H9 (cell line): Measurements from ENCODE around the gene FYCO1. TPM values are rescaled to one million over a fixed set of nuclear protein-coding genes. Genes with fewer than 3 reads are reported as not detected.
A peak's percentile ranks its signal among the peaks of the same experiment; 100 is the strongest.

ENCODE experiments used
- DNase-seq: peaks from one replicate; pipeline ENCODE4 v3.0.0-alpha.2; 2017
- H2AFZ ChIP-seq: one replicate; pipeline ENCODE4 v1.6.1; 2013; ENCODE audit warnings: mild to moderate bottlenecking, low read length, control low read depth, moderate library complexity
- H2AK5ac ChIP-seq: 2 replicates; pipeline ENCODE4 v1.6.1; 2013; ENCODE audit warnings: low read length, control low read depth, mixed read lengths; ENCODE audit not compliant: insufficient read length
- H2BK120ac ChIP-seq: one replicate; pipeline ENCODE4 v1.6.1; 2013; ENCODE audit warnings: low read depth, mild to moderate bottlenecking, low read length, control low read depth, inconsistent platforms; ENCODE audit not compliant: poor library complexity, severe bottlenecking
- H2BK12ac ChIP-seq: 2 replicates; pipeline ENCODE4 v1.6.1; 2013; ENCODE audit warnings: low read length, control low read depth, mixed read lengths, low read depth; ENCODE audit not compliant: insufficient read length
- H2BK15ac ChIP-seq: 2 replicates; pipeline ENCODE4 v1.6.1; 2013; ENCODE audit warnings: low read depth, low read length, control low read depth
- H2BK20ac ChIP-seq: one replicate; pipeline ENCODE4 v1.6.1; 2013; ENCODE audit warnings: low read depth, mild to moderate bottlenecking, low read length, control low read depth, inconsistent platforms; ENCODE audit not compliant: poor library complexity, severe bottlenecking
- H2BK5ac ChIP-seq: 2 replicates; pipeline ENCODE4 v1.6.1; 2013; ENCODE audit warnings: low read length, control low read depth, mixed read lengths; ENCODE audit not compliant: insufficient read length
- H3K14ac ChIP-seq: 2 replicates; pipeline ENCODE4 v1.6.1; 2013; ENCODE audit warnings: low read length, control low read depth; ENCODE audit not compliant: insufficient read depth
- H3K18ac ChIP-seq: 2 replicates; pipeline ENCODE4 v1.6.1; 2013; ENCODE audit warnings: low read depth, mild to moderate bottlenecking, mixed read lengths, low read length, control low read depth; ENCODE audit not compliant: insufficient read length
- H3K23ac ChIP-seq: 2 replicates; pipeline ENCODE4 v1.6.1; 2013; ENCODE audit warnings: low read length, control low read depth, mixed read lengths, low read depth; ENCODE audit not compliant: insufficient read length
- H3K23me2 ChIP-seq: 2 replicates; pipeline ENCODE4 v1.6.1; 2013; ENCODE audit warnings: low read depth, mild to moderate bottlenecking, mixed read lengths, low read length, control low read depth; ENCODE audit not compliant: insufficient read length, poor library complexity, severe bottlenecking
- H3K27ac ChIP-seq: 2 replicates; pipeline ENCODE4 v1.5.1; 2013; ENCODE audit warnings: low read length, control low read depth, mixed read lengths, low read depth; ENCODE audit not compliant: insufficient read length
- H3K27me3 ChIP-seq: 2 replicates; pipeline ENCODE4 v1.6.1; 2013; ENCODE audit warnings: low read length, control low read depth, inconsistent platforms; ENCODE audit not compliant: insufficient read depth
- H3K4ac ChIP-seq: 2 replicates; pipeline ENCODE4 v1.6.1; 2013; ENCODE audit warnings: low read depth, mild to moderate bottlenecking, control low read depth, inconsistent platforms, low read length, moderate library complexity
- H3K4me1 ChIP-seq: 2 replicates; pipeline ENCODE4 v1.6.1; 2013; ENCODE audit warnings: low read length, control low read depth, inconsistent platforms; ENCODE audit not compliant: insufficient read depth
- H3K4me2 ChIP-seq: 2 replicates; pipeline ENCODE4 v1.6.1; 2013; ENCODE audit warnings: low read length, control low read depth, mixed read lengths; ENCODE audit not compliant: insufficient read length, insufficient read depth
- H3K56ac ChIP-seq: 2 replicates; pipeline ENCODE4 v1.6.1; 2013; ENCODE audit warnings: low read depth, mild to moderate bottlenecking, mixed read lengths, low read length, control low read depth; ENCODE audit not compliant: insufficient read length
- H3K79me1 ChIP-seq: 2 replicates; pipeline ENCODE4 v1.6.1; 2013; ENCODE audit warnings: low read depth, mild to moderate bottlenecking, moderate library complexity, low read length, control low read depth, inconsistent platforms; ENCODE audit not compliant: insufficient read depth, poor library complexity, severe bottlenecking
- H3K79me2 ChIP-seq: 2 replicates; pipeline ENCODE4 v1.6.1; 2013; ENCODE audit warnings: low read length, control low read depth, inconsistent platforms; ENCODE audit not compliant: insufficient read depth
- H3K9ac ChIP-seq: 2 replicates; pipeline ENCODE4 v1.6.1; 2013; ENCODE audit warnings: low read length, control low read depth, mixed read lengths; ENCODE audit not compliant: insufficient read length; ENCODE audit errors: extremely low read depth
- H3K9me3 ChIP-seq: one replicate; pipeline ENCODE4 v1.6.1; 2013; ENCODE audit warnings: low read depth, low read length, inconsistent platforms; ENCODE audit not compliant: control insufficient read depth
- H3T11ph ChIP-seq: one replicate; pipeline ENCODE4 v1.6.1; 2013; ENCODE audit warnings: mild to moderate bottlenecking, low read length, control low read depth, inconsistent platforms
- H4K20me1 ChIP-seq: one replicate; pipeline ENCODE4 v1.6.1; 2013; ENCODE audit not compliant: control insufficient read depth, insufficient read length, insufficient read depth
- H4K5ac ChIP-seq: 2 replicates; pipeline ENCODE4 v1.6.1; 2013; ENCODE audit warnings: low read depth, mild to moderate bottlenecking, mixed read lengths, low read length, control low read depth; ENCODE audit not compliant: insufficient read length
- H4K8ac ChIP-seq: replicated peaks from 2 replicates; pipeline ENCODE4 v1.6.1; 2013; ENCODE audit warnings: low read length, control low read depth, mixed read lengths, low read depth; ENCODE audit not compliant: insufficient read length
- H4K91ac ChIP-seq: 2 replicates; pipeline ENCODE4 v1.6.1; 2013; ENCODE audit warnings: low read depth, mild to moderate bottlenecking, moderate library complexity, mixed read lengths, low read length, control low read depth; ENCODE audit not compliant: insufficient read length
- H3K27ac Mint-ChIP-seq, 3 experiments: 2 replicates in 2 of 3; 3 replicates in 1 of 3; pipeline ENCODE4 v1.8.0; 2020 to 2021; ENCODE audit warnings: mixed read lengths in 3 of 3, mild to moderate bottlenecking in 1 of 3, moderate library complexity in 1 of 3
- H3K27me3 Mint-ChIP-seq: 2 replicates; pipeline ENCODE4 v1.8.0; 2021; ENCODE audit warnings: low read depth, mild to moderate bottlenecking, moderate library complexity, mixed read lengths
- H3K36me3 Mint-ChIP-seq, 3 experiments: 2 replicates in 2 of 3; 3 replicates in 1 of 3; pipeline ENCODE4 v1.8.0; 2020 to 2021; ENCODE audit warnings: low read depth in 3 of 3, mixed read lengths in 3 of 3; ENCODE audit not compliant: insufficient read depth in 1 of 3
- H3K4me1 Mint-ChIP-seq, 2 experiments: 2 replicates each; pipeline ENCODE4 v1.8.0; 2020; ENCODE audit warnings: mixed read lengths in 2 of 2
- H3K4me3 Mint-ChIP-seq, 2 experiments: 2 replicates in 1 of 2; 3 replicates in 1 of 2; pipeline ENCODE4 v1.8.0; 2020 to 2021; ENCODE audit warnings: mild to moderate bottlenecking in 2 of 2, mixed read lengths in 2 of 2, moderate library complexity in 1 of 2
- H3K9me3 Mint-ChIP-seq, 2 experiments: 2 replicates in 1 of 2; 3 replicates in 1 of 2; pipeline ENCODE4 v1.8.0; 2020; ENCODE audit warnings: mild to moderate bottlenecking in 2 of 2, mixed read lengths in 2 of 2, moderate library complexity in 1 of 2
- WGBS: extraction: QIAGEN DNeasy Blood & Tissue Kit; methylation state at CpG from one replicate; pipeline ENCODE4 v1.1.7; 2013; ENCODE audit warnings: missing lambda C conversion rate, low lambda C conversion rate, mixed read lengths; ENCODE audit not compliant: insufficient read length; ENCODE audit errors: extremely low coverage; 5-methylcytosine and 5-hydroxymethylcytosine counted together
- total RNA-seq: library from RNA; stranded (reverse); gene quantifications from 2 replicates; pipeline ENCODE4 v1.2.1, GENCODE V29; 2021
- TF ChIP-seq, protein P1 (sequence below): fragments of 200-600 bp; sonication (generic); conservative IDR thresholded peaks from 3 replicates; pipeline ENCODE4 v1.8.0; 2021; ENCODE audit warnings: antibody characterized with exemption, mild to moderate bottlenecking

The FYCO1 gene
- total RNA-seq, 1 experiment from 2014 or later, result 10.4 TPM

DNA sequence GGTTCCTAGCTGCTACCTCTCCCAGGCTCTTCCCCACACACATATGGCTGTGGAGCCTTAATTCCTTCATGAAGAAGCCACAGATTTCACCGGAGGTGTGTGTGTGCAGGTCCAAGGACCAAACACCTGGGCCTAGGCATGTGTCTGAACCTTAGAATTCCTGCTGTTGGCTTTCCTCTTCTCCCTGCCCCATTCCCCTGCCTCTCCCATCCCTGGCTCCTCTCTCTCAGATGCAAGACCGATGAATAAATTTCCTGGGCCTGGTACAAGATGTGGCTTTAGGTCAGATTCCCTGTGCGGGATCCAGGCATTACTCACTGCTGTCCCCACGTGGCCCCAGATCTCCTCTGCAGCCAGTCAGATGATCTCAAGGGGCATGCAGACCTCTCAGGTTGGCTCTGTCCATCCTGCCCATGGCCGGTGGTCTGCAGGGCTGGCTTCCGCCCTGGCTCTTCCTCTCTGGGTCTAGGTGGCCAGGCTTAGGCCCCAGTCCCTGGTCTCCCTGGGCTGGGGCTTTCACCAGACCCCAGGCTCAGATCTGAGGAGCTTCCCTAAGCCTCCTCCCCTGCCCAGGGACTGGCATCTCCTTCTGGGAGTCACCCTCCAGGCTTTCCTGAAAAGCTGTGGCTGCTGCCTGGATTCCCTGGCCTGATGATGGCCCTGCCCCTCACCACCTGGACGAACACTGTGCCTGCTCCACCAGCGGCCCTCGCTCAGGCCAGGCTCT is 88.8 kb downstream of the FYCO1 start:
- Histone ChIP-seq H3K18ac (no peak overlapping the region), H4K91ac (no peak overlapping the region), H3K79me1 (no peaks in the 10 kb centered on the region), H3K4ac (no peak overlapping the region), H4K8ac (no peak overlapping the region), H3K27ac (no peak overlapping the region), H3K27me3 (no peaks in the 10 kb centered on the region), H2AFZ (no peak overlapping the region), H3T11ph (no peak overlapping the region), H3K9me3 (no peaks in the 10 kb centered on the region), H4K20me1 (no peaks in the 10 kb centered on the region), H2BK5ac (no peak overlapping the region), H2BK12ac (no peak overlapping the region), H2BK120ac (no peak overlapping the region), H2AK5ac (no peak overlapping the region), H3K23me2 (no peaks in the 10 kb centered on the region), H3K14ac (no peak overlapping the region), H3K9ac (no peak overlapping the region), H3K23ac (no peak overlapping the region), H3K4me2 (no peak overlapping the region), H2BK15ac (no peak overlapping the region), H4K5ac (no peak overlapping the region), H3K56ac (no peak overlapping the region), H3K79me2 (no peaks in the 10 kb centered on the region), H2BK20ac (no peak overlapping the region), H3K4me1 (no peaks in the 10 kb centered on the region)
- peak overlapping the region in 1 of 3 experiments; percentile 24; a peak in 2 of 7 replicates for H3K27ac Mint-ChIP-seq
- no peaks in the 10 kb centered on the region; a peak in 1 of 7 replicates for H3K36me3 Mint-ChIP-seq
- peaks cover 9% of the 10 kb centered on the region for H3K27me3 Mint-ChIP-seq
- H3K9me3 Mint-ChIP-seq, result no peaks in the 10 kb centered on the region
- H3K4me3 Mint-ChIP-seq, result no peak overlapping the region
- TF ChIP-seq, protein P1, sequence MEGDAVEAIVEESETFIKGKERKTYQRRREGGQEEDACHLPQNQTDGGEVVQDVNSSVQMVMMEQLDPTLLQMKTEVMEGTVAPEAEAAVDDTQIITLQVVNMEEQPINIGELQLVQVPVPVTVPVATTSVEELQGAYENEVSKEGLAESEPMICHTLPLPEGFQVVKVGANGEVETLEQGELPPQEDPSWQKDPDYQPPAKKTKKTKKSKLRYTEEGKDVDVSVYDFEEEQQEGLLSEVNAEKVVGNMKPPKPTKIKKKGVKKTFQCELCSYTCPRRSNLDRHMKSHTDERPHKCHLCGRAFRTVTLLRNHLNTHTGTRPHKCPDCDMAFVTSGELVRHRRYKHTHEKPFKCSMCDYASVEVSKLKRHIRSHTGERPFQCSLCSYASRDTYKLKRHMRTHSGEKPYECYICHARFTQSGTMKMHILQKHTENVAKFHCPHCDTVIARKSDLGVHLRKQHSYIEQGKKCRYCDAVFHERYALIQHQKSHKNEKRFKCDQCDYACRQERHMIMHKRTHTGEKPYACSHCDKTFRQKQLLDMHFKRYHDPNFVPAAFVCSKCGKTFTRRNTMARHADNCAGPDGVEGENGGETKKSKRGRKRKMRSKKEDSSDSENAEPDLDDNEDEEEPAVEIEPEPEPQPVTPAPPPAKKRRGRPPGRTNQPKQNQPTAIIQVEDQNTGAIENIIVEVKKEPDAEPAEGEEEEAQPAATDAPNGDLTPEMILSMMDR, result peak; percentile 70
- peaks cover 0 to 2% of the 10 kb centered on the region in 2 experiments; a peak in 1 of 4 replicates for H3K4me1 Mint-ChIP-seq
- WGBS, result no CpG with 5 or more reads among the region's 9 CpGs
- peak; percentile 57 for DNase-seq
